Hematopoietic multipotent progenitor cell treated with erythropoietin and hydrocortisone succinate and interleukin-3 and kit ligand, for 17 days (in vitro differentiated cells): ENCODE data around the gene SPTY2D1.
A peak's percentile ranks its signal among the peaks of the same experiment; 100 is the strongest.
"Not testable (repeated sequence)": the region's sequence is repeated elsewhere in the genome, so short reads cannot be mapped to it uniquely, and the experiment has no call there.

ENCODE experiments used
- DNase-seq: peaks from one replicate; pipeline ENCODE4 v3.0.0-alpha.2; 2015; ENCODE audit warnings: low spot score

Gene SPTY2D1

GRCh38 chr11:18617688-18618341 is 16.3 kb downstream of the SPTY2D1 start:
- no peak for DNase-seq

- no peak for DNase-seq
Observed at GRCh38 chr11:18615628-18616392, 18.3 kb downstream of the SPTY2D1 start.

- no peak for DNase-seq
Observed at GRCh38 chr11:18614667-18615066, 19.5 kb downstream of the SPTY2D1 start.

GRCh38 chr11:18612394-18612793 is 21.7 kb downstream of the SPTY2D1 start:
- DNase-seq: no peak

- no peak for DNase-seq
Observed at GRCh38 chr11:18611196-18611595, 22.9 kb downstream of the SPTY2D1 start.

GRCh38 chr11:18608376-18608775 is 25.8 kb downstream of the SPTY2D1 start:
- no peak for DNase-seq

GRCh38 chr11:18600915-18601569 is 33.1 kb downstream of the SPTY2D1 start:
- DNase-seq: no peak

GRCh38 chr11:18599739-18600230 is 34.4 kb downstream of the SPTY2D1 start, which contains the start of gene MISFA:
TSS of gene MISFA (plus strand) at chr11:18599789. CDS start at chr11:18599929, 140 bp downstream.
- DNase-seq: no peak

GRCh38 chr11:18594999-18595749 is 39.0 kb downstream of the SPTY2D1 start:
- no peak for DNase-seq

GRCh38 chr11:18594088-18594487 is 40.1 kb downstream of the SPTY2D1 start:
- not testable (repeated sequence) for DNase-seq

GRCh38 chr11:18590571-18590970 is 43.6 kb downstream of the SPTY2D1 start:
- no peak for DNase-seq

GRCh38 chr11:18588297-18589252 is 45.6 kb downstream of the SPTY2D1 start, which contains the start of gene UEVLD:
TSS of gene UEVLD (minus strand) at chr11:18588734. CDS start at chr11:18588654, 80 bp downstream.
- DNase-seq: peak; percentile 66

GRCh38 chr11:18581825-18582224 is 52.3 kb downstream of the SPTY2D1 start:
- DNase-seq: no peak

GRCh38 chr11:18580113-18580766 is 53.9 kb downstream of the SPTY2D1 start:
- no peak for DNase-seq

GRCh38 chr11:18578975-18579598 is 55.1 kb downstream of the SPTY2D1 start:
- no peak for DNase-seq

GRCh38 chr11:18575361-18575760 is 58.8 kb downstream of the SPTY2D1 start:
- no peak for DNase-seq

GRCh38 chr11:18567081-18567480 is 67.1 kb downstream of the SPTY2D1 start:
- DNase-seq: no peak

- DNase-seq: no peak
Observed at GRCh38 chr11:18566406-18566805, 67.7 kb downstream of the SPTY2D1 start.

- no peak for DNase-seq
Observed at GRCh38 chr11:18564149-18564548, 70.0 kb downstream of the SPTY2D1 start.
